ENCODE data around the gene SERINC3. TPM values are rescaled to one million over a fixed set of nuclear protein-coding genes. Genes with fewer than 3 reads are reported as not detected.

SERINC3 gene
- total RNA-seq, 1 donor from 2014 or later = 143 TPM

DNA sequence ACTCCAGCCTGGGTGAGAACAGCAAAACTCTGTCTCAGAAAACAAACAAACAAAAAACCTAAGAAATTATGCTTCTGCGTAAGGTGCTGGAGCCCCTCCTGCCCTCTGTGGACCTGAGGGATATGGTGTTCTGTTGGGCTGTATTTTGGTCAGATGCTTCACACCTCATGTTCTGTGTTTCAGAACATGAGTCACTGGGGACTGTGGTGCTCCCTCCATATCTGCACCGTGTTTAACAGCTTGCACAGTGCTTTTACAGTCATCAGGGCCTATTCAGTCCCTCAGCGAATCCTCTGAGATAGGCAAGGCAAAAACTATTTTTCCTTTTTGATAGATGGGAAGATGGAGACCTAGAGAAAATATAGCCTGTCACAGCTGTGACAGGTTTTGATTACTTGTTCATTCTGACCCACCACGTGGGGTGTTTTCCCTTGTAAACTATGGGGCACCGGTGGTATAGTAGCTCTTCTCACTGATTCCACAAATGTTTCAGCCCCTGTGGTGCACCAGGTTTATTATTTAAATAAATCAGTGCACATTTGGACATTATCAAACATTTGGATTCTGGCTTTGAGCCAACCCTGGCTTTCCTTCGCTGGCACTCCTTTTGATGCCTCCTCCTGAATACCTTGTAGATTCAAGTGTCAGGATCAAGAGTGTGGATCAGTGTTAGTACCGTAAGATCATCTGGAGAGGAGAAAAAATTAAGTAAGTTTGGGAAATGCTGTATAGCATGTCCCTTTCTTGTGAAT lies 36.6 kb downstream of the SERINC3 start:
- DNase-seq (no peak), ATAC-seq (no peak)
- H3K27ac ChIP-seq = no peak overlapping the region
- TF ChIP-seq, protein P1, sequence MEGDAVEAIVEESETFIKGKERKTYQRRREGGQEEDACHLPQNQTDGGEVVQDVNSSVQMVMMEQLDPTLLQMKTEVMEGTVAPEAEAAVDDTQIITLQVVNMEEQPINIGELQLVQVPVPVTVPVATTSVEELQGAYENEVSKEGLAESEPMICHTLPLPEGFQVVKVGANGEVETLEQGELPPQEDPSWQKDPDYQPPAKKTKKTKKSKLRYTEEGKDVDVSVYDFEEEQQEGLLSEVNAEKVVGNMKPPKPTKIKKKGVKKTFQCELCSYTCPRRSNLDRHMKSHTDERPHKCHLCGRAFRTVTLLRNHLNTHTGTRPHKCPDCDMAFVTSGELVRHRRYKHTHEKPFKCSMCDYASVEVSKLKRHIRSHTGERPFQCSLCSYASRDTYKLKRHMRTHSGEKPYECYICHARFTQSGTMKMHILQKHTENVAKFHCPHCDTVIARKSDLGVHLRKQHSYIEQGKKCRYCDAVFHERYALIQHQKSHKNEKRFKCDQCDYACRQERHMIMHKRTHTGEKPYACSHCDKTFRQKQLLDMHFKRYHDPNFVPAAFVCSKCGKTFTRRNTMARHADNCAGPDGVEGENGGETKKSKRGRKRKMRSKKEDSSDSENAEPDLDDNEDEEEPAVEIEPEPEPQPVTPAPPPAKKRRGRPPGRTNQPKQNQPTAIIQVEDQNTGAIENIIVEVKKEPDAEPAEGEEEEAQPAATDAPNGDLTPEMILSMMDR (IDR thresholded peaks at IDR 0.05) = no peak
- no peak overlapping the region for H3K4me3 ChIP-seq
- no peaks in the 10 kb centered on the region for H3K27me3 ChIP-seq
- intact Hi-C loops (cut with DNase I) = no loop called here
- no peaks in the 10 kb centered on the region for H3K4me1 ChIP-seq
- H3K9me3 ChIP-seq = no peaks in the 10 kb centered on the region
- H3K36me3 ChIP-seq = peaks cover 73% of the 10 kb centered on the region

DNA sequence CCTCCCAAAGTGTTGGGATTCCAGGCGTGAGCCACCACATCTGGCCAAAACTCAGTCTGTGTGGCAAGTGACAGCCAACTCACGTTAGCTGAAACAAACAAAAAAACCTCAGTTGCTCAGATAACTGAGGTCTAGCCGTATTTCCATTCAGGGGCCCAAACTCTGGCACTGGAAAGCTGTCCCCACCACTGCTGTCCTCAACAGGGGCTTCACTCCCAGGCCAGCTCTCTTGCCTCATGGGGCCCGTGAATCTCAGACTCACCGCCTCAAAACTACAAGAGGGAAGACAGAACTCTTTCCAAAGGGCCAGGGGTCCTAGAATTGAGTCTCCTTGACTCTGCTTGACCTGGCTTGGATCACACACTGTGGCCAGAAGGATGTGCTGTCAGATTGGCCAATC lies 38.8 kb downstream of the SERINC3 start:
- no peak for DNase-seq

DNA sequence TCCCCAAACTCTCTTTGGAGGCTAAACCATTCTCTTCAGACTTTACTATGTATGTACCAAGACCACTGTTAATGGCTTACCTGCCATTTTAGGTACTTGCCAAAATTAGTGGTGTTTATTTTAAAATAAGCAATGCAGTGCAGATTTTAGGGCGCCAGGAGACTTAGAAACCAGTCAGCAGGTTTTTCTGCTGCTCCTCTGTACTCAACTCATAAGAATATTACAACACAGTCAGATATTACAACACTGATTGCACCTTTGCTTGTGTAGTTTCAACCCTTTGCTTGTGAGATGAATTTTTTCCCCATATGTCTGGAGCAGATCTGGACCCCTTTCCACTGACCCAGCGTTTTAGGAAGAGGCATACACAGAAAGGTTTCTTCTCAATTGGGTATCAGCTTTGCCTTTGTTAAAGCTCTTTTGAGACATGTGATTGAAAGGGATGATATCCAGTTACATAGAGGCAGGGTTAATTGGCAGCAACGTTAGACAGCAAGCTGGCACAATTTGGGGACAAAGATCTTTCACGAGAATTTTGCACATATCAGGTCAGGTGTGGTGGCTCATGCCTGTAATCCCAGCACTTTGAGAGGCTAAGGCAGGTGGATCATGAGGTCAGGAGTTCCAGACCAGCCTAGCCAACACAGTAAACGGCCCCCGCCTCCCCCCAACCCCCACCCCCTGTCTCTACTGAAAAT lies 40.0 kb downstream of the SERINC3 start:
- Histone ChIP-seq H3K27ac (no peak overlapping the region), H3K4me3 (no peak overlapping the region), H3K9me3 (no peaks in the 10 kb centered on the region), H3K36me3 (peaks cover 45% of the 10 kb centered on the region), H3K4me1 (peaks cover under 1% of the 10 kb centered on the region), H3K27me3 (no peaks in the 10 kb centered on the region)
- ATAC-seq (no peak), DNase-seq (no peak)
- TF ChIP-seq, protein P1 (IDR thresholded peaks at IDR 0.05) = no peak
- intact Hi-C loops (cut with DNase I) = no loop called here

More for the DNA sequence above, 38.8 kb downstream of the SERINC3 start:
- no peaks in the 10 kb centered on the region for H3K9me3 ChIP-seq
- intact Hi-C loops (cut with DNase I) = no loop called here
- H3K4me1 ChIP-seq = no peaks in the 10 kb centered on the region
- no peak overlapping the region for H3K27ac ChIP-seq
- H3K4me3 ChIP-seq = no peak overlapping the region
- ATAC-seq = no peak
- H3K27me3 ChIP-seq = no peaks in the 10 kb centered on the region
- peaks cover 56% of the 10 kb centered on the region for H3K36me3 ChIP-seq
- TF ChIP-seq, protein P1 (IDR thresholded peaks at IDR 0.05) = no peak

DNA sequence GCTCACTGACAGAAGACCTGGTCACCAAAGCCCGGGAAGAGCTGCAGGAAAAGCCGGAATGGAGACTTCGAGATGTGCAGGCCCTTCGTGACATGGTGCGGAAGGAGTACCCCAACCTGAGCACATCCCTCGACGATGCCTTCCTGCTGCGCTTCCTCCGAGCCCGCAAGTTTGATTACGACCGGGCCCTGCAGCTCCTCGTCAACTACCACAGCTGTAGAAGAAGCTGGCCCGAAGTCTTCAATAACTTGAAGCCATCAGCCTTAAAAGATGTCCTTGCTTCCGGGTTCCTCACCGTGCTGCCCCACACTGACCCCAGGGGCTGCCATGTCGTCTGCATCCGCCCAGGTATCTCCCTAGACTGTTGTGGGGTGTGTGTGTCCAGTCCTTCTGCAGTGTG lies 41.8 kb downstream of the SERINC3 start:
- no peaks in the 10 kb centered on the region for H3K9me3 ChIP-seq
- H3K27me3 ChIP-seq = no peaks in the 10 kb centered on the region
- TF ChIP-seq, protein P1 (IDR thresholded peaks at IDR 0.05) = no peak
- no peak overlapping the region for H3K4me3 ChIP-seq
- H3K27ac ChIP-seq = no peak overlapping the region
- peaks cover 10% of the 10 kb centered on the region for H3K4me1 ChIP-seq
- H3K36me3 ChIP-seq = peaks cover 38% of the 10 kb centered on the region
- DNase-seq = no peak
- no peak for ATAC-seq
- intact Hi-C loops (cut with DNase I) = no loop called here

DNA sequence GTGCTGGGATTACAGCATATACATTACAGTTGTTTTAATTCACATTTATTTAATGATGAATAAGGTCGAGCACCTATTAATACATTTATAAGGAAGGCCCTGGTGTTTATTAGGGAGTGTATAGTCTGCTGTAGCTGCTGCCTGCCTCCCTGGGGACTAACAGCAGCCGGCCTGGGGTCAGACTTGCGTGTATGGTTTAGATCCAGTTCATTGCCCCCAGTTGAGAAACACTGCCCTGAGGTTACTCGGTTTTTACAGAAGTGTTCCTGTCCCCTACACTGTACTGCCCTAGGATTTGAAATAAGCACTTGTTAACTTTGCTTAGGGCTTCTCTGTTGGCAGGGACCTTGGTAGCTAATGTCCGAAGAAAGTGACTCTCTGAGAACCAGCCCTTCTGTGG lies 42.2 kb downstream of the SERINC3 start:
- Histone ChIP-seq H3K36me3 (peaks cover 35% of the 10 kb centered on the region), H3K27me3 (no peaks in the 10 kb centered on the region), H3K4me1 (peaks cover 10% of the 10 kb centered on the region), H3K4me3 (no peak overlapping the region), H3K27ac (no peak overlapping the region), H3K9me3 (no peaks in the 10 kb centered on the region)
- intact Hi-C loops (cut with DNase I) = no loop called here
- DNase-seq (no peak), ATAC-seq (no peak)
- TF ChIP-seq, protein P1 (IDR thresholded peaks at IDR 0.05) = no peak
